Esophagus muscularis mucosa (tissue), 4 donors: Measurements from ENCODE around the gene SEMA5B.

Experiments
- CTCF ChIP-seq, 3 experiments: fragments of 200-600 bp in 2 of 3; fragments of 450-650 bp in 1 of 3; sonication (generic) in 2 of 3; IDR thresholded peaks; one replicate each; pipeline ENCODE4 v1.5.1; 2017 to 2019; ENCODE audit warnings: antibody characterized with exemption in 3 of 3, mild to moderate bottlenecking in 2 of 3, moderate library complexity in 1 of 3
- EP300 ChIP-seq: sonication (generic); formaldehyde crosslinking; IDR thresholded peaks from one replicate; pipeline ENCODE4 v1.6.1; 2017; ENCODE audit warnings: antibody characterized with exemption
- POLR2A ChIP-seq: fragments of 450-650 bp; IDR thresholded peaks from one replicate; pipeline ENCODE4 v1.6.1; 2017; ENCODE audit warnings: antibody characterized with exemption, moderate library complexity, mild to moderate bottlenecking, low read depth
- POLR2AphosphoS5 ChIP-seq, 2 donors: sonication (generic); formaldehyde crosslinking; IDR thresholded peaks; one replicate each; pipeline ENCODE4 v1.6.1; 2017; ENCODE audit warnings: antibody characterized with exemption in 2 of 2

GRCh38 chr3:122930063-122930997 lies 97.2 kb downstream of the SEMA5B start:
- TF ChIP-seq POLR2A: no peak
- no peak for TF ChIP-seq CTCF (IDR thresholded peaks at IDR 0.05)
- no peak for TF ChIP-seq EP300
- no peak for TF ChIP-seq POLR2AphosphoS5 (IDR thresholded peaks at IDR 0.05)
